Left lung (tissue), 10 donors: ENCODE measurements around the gene ARL2. TPM values are rescaled to one million over a fixed set of nuclear protein-coding genes. Genes with fewer than 3 reads are reported as not detected.
"Not testable (repeated sequence)": the region's sequence is repeated elsewhere in the genome, so short reads cannot be mapped to it uniquely, and the experiment has no call there.

Experiments used
- ATAC-seq: fragments of 200-7000 bp; cut with Tn5 transposase; one replicate; pipeline ENCODE4 v1.9.1; 2020; ENCODE audit warnings: moderate library complexity
- DNase-seq, 4 donors: peaks; one replicate each; pipeline ENCODE4 v3.0.0-alpha.2; 2013 to 2020
- H3K27ac ChIP-seq, 2 donors: fragments of 200-600 bp; sonication (generic) in 1 of 2; one replicate each; pipeline versions ENCODE4 v1.5.0 to v1.8.0; 2020 to 2021
- H3K27me3 ChIP-seq, 2 donors: fragments of 200-600 bp; sonication (generic) in 1 of 2; one replicate each; pipeline versions ENCODE4 v1.5.0 to v1.8.0; 2020 to 2021
- H3K36me3 ChIP-seq, 2 donors: fragments of 200-600 bp; sonication (generic) in 1 of 2; one replicate each; pipeline versions ENCODE4 v1.5.0 to v1.8.0; 2020 to 2021
- H3K4me1 ChIP-seq, 2 donors: fragments of 200-600 bp; one replicate each; pipeline ENCODE4 v1.8.0; 2021
- H3K4me3 ChIP-seq, 2 donors: fragments of 200-600 bp; sonication (generic) in 1 of 2; one replicate each; pipeline versions ENCODE4 v1.5.0 to v1.8.0; 2020 to 2021; ENCODE audit warnings: mild to moderate bottlenecking in 1 of 2
- H3K9me3 ChIP-seq, 2 donors: fragments of 200-600 bp; sonication (generic) in 1 of 2; one replicate each; pipeline versions ENCODE4 v1.5.0 to v1.8.0; 2020 to 2021
- CTCF ChIP-seq, 2 donors: fragments of 200-600 bp; sonication (generic) in 1 of 2; IDR thresholded peaks; one replicate each; pipeline versions ENCODE4 v1.5.0 to v1.8.0; 2021; ENCODE audit warnings: antibody characterized with exemption in 2 of 2
- intact Hi-C, 2 donors: fragments of 100-400 bp; cut with DNase I; formaldehyde crosslinking; loops; one replicate each; pipeline versions ENCODE4 v1.11.2 to v1.14.2; 2022
- polyA plus RNA-seq, 6 donors: library from polyadenylated mRNA; unstranded; fragments of 120-200 nt; gene quantifications; one replicate each; pipeline ENCODE4 v1.2.1, GENCODE V29; 2013; ENCODE audit not compliant: insufficient read length in 6 of 6
- total RNA-seq, 2 donors: library from RNA; stranded (reverse); fragmentation: NEBNext Ultra II Directional; extraction: Animal tissue kit (Norgen Biotek cat#: 25700); gene quantifications; one replicate each; pipeline ENCODE4 v1.2.1, GENCODE V29; 2021
- donor health status: DM: no; HTN: yes; CAD: no.
- donor health status: DM: no; HTN: no; CAD: no.

ARL2 gene
- total and polyA plus RNA-seq, 8 donors: 42.2 to 89.9 (median 50.4) TPM

GRCh38 chr11:65017937-65018336 is 4.0 kb downstream of the ARL2 start:
- Histone ChIP-seq H3K36me3 (peaks cover 0 to 41% of the 10 kb centered on the region in 2 donors), H3K9me3 (no peaks in the 10 kb centered on the region), H3K4me3 (no peak overlapping the region), H3K27ac (no peak overlapping the region), H3K4me1 (peaks cover 7 to 38% of the 10 kb centered on the region in 2 donors), H3K27me3 (no peaks in the 10 kb centered on the region)
- DNase-seq (no peak), ATAC-seq (no peak)
- intact Hi-C loops: no loop called here
- TF ChIP-seq CTCF (IDR thresholded peaks at IDR 0.05): no peak

- intact Hi-C loops: loop anchor here in 1 of 2 donors (10.0 kb wide), 1 partner anchor 175 kb away; the partner anchor contains the start of gene CDC42BPG
- Histone ChIP-seq H3K27me3 (no peaks in the 10 kb centered on the region), H3K4me1 (peaks cover 6 to 29% of the 10 kb centered on the region in 2 donors), H3K4me3 (no peak overlapping the region), H3K27ac (no peak overlapping the region), H3K9me3 (no peaks in the 10 kb centered on the region), H3K36me3 (peaks cover 0 to 41% of the 10 kb centered on the region in 2 donors)
- no peak for DNase-seq
- ATAC-seq: no peak
- no peak for TF ChIP-seq CTCF (IDR thresholded peaks at IDR 0.05)
These were observed 5.9 kb downstream of the ARL2 start for GRCh38 chr11:65019824-65020223.

GRCh38 chr11:65021003-65021402 is 7.0 kb downstream of the ARL2 start:
- DNase-seq: no peak
- Histone ChIP-seq H3K36me3 (peaks cover 0 to 41% of the 10 kb centered on the region in 2 donors), H3K9me3 (no peaks in the 10 kb centered on the region), H3K27me3 (no peaks in the 10 kb centered on the region), H3K4me1 (peaks cover 0 to 18% of the 10 kb centered on the region in 2 donors), H3K4me3 (no peak overlapping the region), H3K27ac (no peak overlapping the region)
- no peak for TF ChIP-seq CTCF (IDR thresholded peaks at IDR 0.05)
- intact Hi-C loops: loop anchor here in 1 of 2 donors (10.0 kb wide), 1 partner anchor 176 kb away; the partner anchor contains the start of gene CDC42BPG
- no peak for ATAC-seq

GRCh38 chr11:65021509-65021908 is 7.5 kb downstream of the ARL2 start:
- Histone ChIP-seq H3K27me3 (no peaks in the 10 kb centered on the region), H3K4me1 (peaks cover 0 to 17% of the 10 kb centered on the region in 2 donors), H3K9me3 (no peaks in the 10 kb centered on the region), H3K27ac (no peak overlapping the region), H3K36me3 (peaks cover 0 to 41% of the 10 kb centered on the region in 2 donors), H3K4me3 (no peak overlapping the region)
- intact Hi-C loops: loop anchor here in 1 of 2 donors (10.0 kb wide), 1 partner anchor 177 kb away; the partner anchor contains the start of gene CDC42BPG
- no peak for DNase-seq
- no peak for TF ChIP-seq CTCF (IDR thresholded peaks at IDR 0.05)
- no peak for ATAC-seq

GRCh38 chr11:65023502-65023901 is 9.5 kb downstream of the ARL2 start:
- not testable (repeated sequence) for H3K27me3 ChIP-seq, H3K4me3 ChIP-seq, ATAC-seq, H3K27ac ChIP-seq, H3K9me3 ChIP-seq, DNase-seq
- intact Hi-C loops: loop anchor here in 1 of 2 donors (10.0 kb wide), 1 partner anchor 179 kb away; the partner anchor contains the start of gene CDC42BPG
- Histone ChIP-seq H3K36me3 (peaks cover 0 to 33% of the 10 kb centered on the region in 2 donors), H3K4me1 (peaks cover 5 to 24% of the 10 kb centered on the region in 2 donors)

GRCh38 chr11:65026810-65027209 is 12.8 kb downstream of the ARL2 start:
- peak overlapping the region; percentile 86 for H3K27ac ChIP-seq
- H3K4me3 ChIP-seq: peak overlapping the region; percentile 42 to 51
- no peak for ATAC-seq
- no peaks in the 10 kb centered on the region for H3K27me3 ChIP-seq
- intact Hi-C loops: loop anchor here in 1 of 2 donors (10.0 kb wide), 1 partner anchor 182 kb away; the partner anchor contains the start of gene CDC42BPG
- DNase-seq: no peak
- TF ChIP-seq CTCF (IDR thresholded peaks at IDR 0.05): no peak
- H3K36me3 ChIP-seq: peaks cover 0 to 5% of the 10 kb centered on the region in 2 donors
- peaks cover 7 to 24% of the 10 kb centered on the region in 2 donors for H3K4me1 ChIP-seq
- no peaks in the 10 kb centered on the region for H3K9me3 ChIP-seq
